OCI-LY1 (cell line): ENCODE data around the gene PRR16.

Experiments used
- H2AFZ ChIP-seq: fragments of 200-600 bp; sonication (generic), shearing (Covaris generic); 2 replicates; pipeline ENCODE4 v1.6.0; 2014; ENCODE audit warnings: antibody characterized with exemption, mild to moderate bottlenecking, low read length
- H3F3A ChIP-seq: fragments of 200-600 bp; sonication (generic), shearing (Covaris generic); 2 replicates; pipeline ENCODE4 v1.6.0; 2014; ENCODE audit warnings: mild to moderate bottlenecking, antibody characterized with exemption, low read length, moderate library complexity; ENCODE audit not compliant: insufficient read depth
- H3K27ac ChIP-seq: fragments of 200-600 bp; sonication (generic); 2 replicates; pipeline ENCODE4 v1.5.1; 2014; ENCODE audit warnings: low read length, mixed run types, mild to moderate bottlenecking, low read depth; ENCODE audit not compliant: poor library complexity, severe bottlenecking
- H3K27me3 ChIP-seq: fragments of 200-600 bp; sonication (generic); 2 replicates; pipeline ENCODE4 v1.6.0; 2014; ENCODE audit warnings: antibody characterized with exemption, mild to moderate bottlenecking, low read length, moderate library complexity; ENCODE audit not compliant: insufficient read depth
- H3K36me3 ChIP-seq: fragments of 200-600 bp; sonication (generic); 2 replicates; pipeline ENCODE4 v1.6.1; 2014; ENCODE audit warnings: mild to moderate bottlenecking, antibody characterized with exemption, low read length, moderate library complexity, mixed read lengths; ENCODE audit not compliant: insufficient read depth
- H3K4me1 ChIP-seq: fragments of 200-600 bp; sonication (generic); 2 replicates; pipeline ENCODE4 v1.5.1; 2014; ENCODE audit warnings: mild to moderate bottlenecking, low read length, moderate library complexity; ENCODE audit not compliant: insufficient read depth, severe bottlenecking
- H3K4me2 ChIP-seq: fragments of 200-600 bp; sonication (generic), shearing (Covaris generic); 2 replicates; pipeline ENCODE4 v1.6.1; 2014; ENCODE audit warnings: low read length
- H3K4me3 ChIP-seq: fragments of 200-600 bp; sonication (generic); 2 replicates; pipeline ENCODE4 v1.5.1; 2014; ENCODE audit warnings: low read length, low read depth, mild to moderate bottlenecking, mixed read lengths; ENCODE audit not compliant: poor library complexity, severe bottlenecking
- H3K79me2 ChIP-seq: fragments of 200-600 bp; shearing (Covaris generic); 2 replicates; pipeline ENCODE4 v1.6.1; 2016; ENCODE audit warnings: mixed run types, low read length, mixed read lengths; ENCODE audit not compliant: insufficient read depth
- H3K9ac ChIP-seq: fragments of 200-600 bp; sonication (generic), shearing (Covaris generic); 2 replicates; pipeline ENCODE4 v1.6.1; 2014; ENCODE audit warnings: mild to moderate bottlenecking, low read length, mixed read lengths
- H3K9me2 ChIP-seq: fragments of 200-600 bp; sonication (generic), shearing (Covaris generic); 2 replicates; pipeline ENCODE4 v1.6.1; 2014; ENCODE audit warnings: low read depth, mild to moderate bottlenecking, low read length, mixed read lengths
- H3K9me3 ChIP-seq: fragments of 200-600 bp; shearing (Covaris generic); 2 replicates; pipeline ENCODE4 v1.6.1; 2014; ENCODE audit warnings: low read length, mixed read lengths
- H4K20me1 ChIP-seq: fragments of 200-600 bp; sonication (generic), shearing (Covaris generic); 2 replicates; pipeline ENCODE4 v1.6.0; 2016; ENCODE audit warnings: mild to moderate bottlenecking, low read length; ENCODE audit not compliant: insufficient read depth
- EZH2 ChIP-seq: fragments of 200-600 bp; sonication (generic), shearing (Covaris generic); IDR thresholded peaks from 2 replicates; pipeline ENCODE4 v1.8.0; 2017; ENCODE audit warnings: borderline replicate concordance, mixed run types, mild to moderate bottlenecking, antibody characterized with exemption, low read length, moderate library complexity, mixed read lengths
- TF ChIP-seq, protein P1 (sequence below): fragments of 200-600 bp; sonication (generic), shearing (Covaris generic); IDR thresholded peaks from 2 replicates; pipeline ENCODE4 v1.5.1; 2017; ENCODE audit warnings: mild to moderate bottlenecking, antibody characterized with exemption, low read length, moderate library complexity, mixed read lengths

PRR16 gene

DNA sequence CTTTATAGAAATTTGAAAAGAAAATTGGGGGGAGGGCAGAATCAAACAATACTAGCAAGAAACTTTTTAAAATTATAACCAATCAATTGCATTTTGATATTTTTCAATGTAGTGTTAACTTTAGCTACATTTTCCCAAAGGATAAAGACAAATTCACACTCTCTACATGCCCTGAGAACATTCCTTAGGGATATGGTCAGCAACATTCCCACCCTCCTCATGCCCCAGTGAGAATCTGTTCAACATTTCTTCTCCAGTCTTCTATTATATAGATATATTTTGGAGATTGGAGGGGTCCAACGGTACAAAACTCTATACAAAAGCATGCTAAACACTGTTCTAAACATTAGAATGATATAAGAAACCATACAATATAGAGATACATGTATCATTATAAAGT, 11.6 kb upstream of the PRR16 start:
- Histone ChIP-seq H3K9ac (no peak overlapping the region), H3K27ac (no peak overlapping the region), H3K4me1 (peaks cover under 1% of the 10 kb centered on the region), H3K36me3 (no peaks in the 10 kb centered on the region), H2AFZ (no peak overlapping the region), H3F3A (no peaks in the 10 kb centered on the region), H3K9me2 (no peaks in the 10 kb centered on the region), H4K20me1 (no peaks in the 10 kb centered on the region), H3K4me3 (no peak overlapping the region), H3K79me2 (no peaks in the 10 kb centered on the region), H3K9me3 (no peaks in the 10 kb centered on the region), H3K4me2 (no peak overlapping the region), H3K27me3 (no peaks in the 10 kb centered on the region)
- no peak for TF ChIP-seq EZH2
- TF ChIP-seq, protein P1, sequence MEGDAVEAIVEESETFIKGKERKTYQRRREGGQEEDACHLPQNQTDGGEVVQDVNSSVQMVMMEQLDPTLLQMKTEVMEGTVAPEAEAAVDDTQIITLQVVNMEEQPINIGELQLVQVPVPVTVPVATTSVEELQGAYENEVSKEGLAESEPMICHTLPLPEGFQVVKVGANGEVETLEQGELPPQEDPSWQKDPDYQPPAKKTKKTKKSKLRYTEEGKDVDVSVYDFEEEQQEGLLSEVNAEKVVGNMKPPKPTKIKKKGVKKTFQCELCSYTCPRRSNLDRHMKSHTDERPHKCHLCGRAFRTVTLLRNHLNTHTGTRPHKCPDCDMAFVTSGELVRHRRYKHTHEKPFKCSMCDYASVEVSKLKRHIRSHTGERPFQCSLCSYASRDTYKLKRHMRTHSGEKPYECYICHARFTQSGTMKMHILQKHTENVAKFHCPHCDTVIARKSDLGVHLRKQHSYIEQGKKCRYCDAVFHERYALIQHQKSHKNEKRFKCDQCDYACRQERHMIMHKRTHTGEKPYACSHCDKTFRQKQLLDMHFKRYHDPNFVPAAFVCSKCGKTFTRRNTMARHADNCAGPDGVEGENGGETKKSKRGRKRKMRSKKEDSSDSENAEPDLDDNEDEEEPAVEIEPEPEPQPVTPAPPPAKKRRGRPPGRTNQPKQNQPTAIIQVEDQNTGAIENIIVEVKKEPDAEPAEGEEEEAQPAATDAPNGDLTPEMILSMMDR: no peak

DNA sequence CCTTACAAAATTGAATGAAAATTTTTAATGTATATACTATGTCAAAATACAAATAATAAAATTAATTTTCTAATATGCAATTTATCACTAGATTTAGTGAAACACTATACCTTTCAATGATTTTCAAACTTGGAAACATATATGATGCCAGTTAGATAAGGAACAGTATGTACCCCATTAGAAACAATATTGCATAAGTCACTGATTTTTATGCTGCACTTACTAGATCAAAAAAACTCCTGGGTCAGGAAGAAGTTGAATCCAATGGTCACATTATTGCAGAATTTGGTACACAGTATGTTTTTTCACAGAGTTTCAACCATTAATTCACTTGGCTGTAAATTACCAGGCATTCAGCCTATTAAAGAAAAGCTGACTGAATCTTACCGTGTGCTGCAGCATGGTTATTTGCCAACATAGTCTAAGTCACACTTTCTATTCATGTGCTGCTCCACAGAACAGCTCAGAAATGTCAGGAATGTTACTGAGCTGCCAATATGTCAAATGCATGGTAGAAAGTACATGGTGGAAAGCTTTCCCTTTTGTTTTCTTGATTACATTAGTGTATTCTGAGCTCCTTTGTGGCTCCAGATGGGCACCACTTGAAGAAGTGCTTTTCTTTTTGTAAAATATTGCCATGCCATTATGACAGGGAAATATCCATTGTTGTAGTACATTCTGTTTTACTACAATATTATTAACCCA, 9.9 kb upstream of the PRR16 start:
- Histone ChIP-seq H3K4me1 (peaks cover 7% of the 10 kb centered on the region), H3K4me2 (no peak overlapping the region), H3K27ac (no peak overlapping the region), H3K79me2 (no peaks in the 10 kb centered on the region), H2AFZ (no peak overlapping the region), H3K9me3 (no peaks in the 10 kb centered on the region), H3K4me3 (no peak overlapping the region), H4K20me1 (no peaks in the 10 kb centered on the region), H3K36me3 (no peaks in the 10 kb centered on the region), H3K27me3 (no peaks in the 10 kb centered on the region), H3K9ac (no peak overlapping the region), H3K9me2 (no peaks in the 10 kb centered on the region), H3F3A (no peaks in the 10 kb centered on the region)
- TF ChIP-seq, protein P1: no peak
- no peak for TF ChIP-seq EZH2

DNA sequence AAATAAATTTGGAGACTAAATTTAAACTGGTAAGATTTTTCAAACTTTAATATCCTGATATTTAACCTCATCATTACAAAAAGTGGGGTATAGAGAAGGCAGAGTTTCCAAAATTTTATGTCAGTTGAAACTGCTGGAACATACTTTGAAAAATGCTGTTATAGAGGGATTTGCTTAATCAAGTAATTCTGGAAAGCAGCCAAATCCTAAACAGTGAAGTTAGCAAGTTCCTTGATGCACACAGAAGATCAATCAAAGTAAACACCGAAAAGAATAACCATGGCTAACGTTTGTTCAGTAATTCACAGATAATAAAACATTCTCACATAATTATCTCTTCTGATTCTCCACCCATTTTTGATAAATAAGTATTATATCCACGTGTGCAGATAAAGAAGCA, 8.1 kb upstream of the PRR16 start:
- no peak for TF ChIP-seq EZH2
- TF ChIP-seq, protein P1: no peak
- H3K4me2 ChIP-seq: no peak overlapping the region
- H3K27ac ChIP-seq: no peak overlapping the region
- no peaks in the 10 kb centered on the region for H3K79me2 ChIP-seq
- H3K9ac ChIP-seq: no peak overlapping the region
- H4K20me1 ChIP-seq: no peaks in the 10 kb centered on the region
- peaks cover 7% of the 10 kb centered on the region for H3K4me1 ChIP-seq
- no peak overlapping the region for H2AFZ ChIP-seq
- H3K4me3 ChIP-seq: no peak overlapping the region
- no peaks in the 10 kb centered on the region for H3K9me3 ChIP-seq
- H3K27me3 ChIP-seq: no peaks in the 10 kb centered on the region
- H3K9me2 ChIP-seq: no peaks in the 10 kb centered on the region
- H3K36me3 ChIP-seq: no peaks in the 10 kb centered on the region
- H3F3A ChIP-seq: no peaks in the 10 kb centered on the region
